OCI-LY3 (cell line): ENCODE data around the gene PLA2G4A.

Source experiments
- EZH2phosphoT487 ChIP-seq: fragments of 200-600 bp; shearing (Covaris generic); IDR thresholded peaks from 2 replicates; pipeline ENCODE4 v1.6.1; 2018; ENCODE audit warnings: antibody characterized with exemption, mixed run types, low read depth
- TF ChIP-seq, protein P1 (sequence below): fragments of 200-600, 300-600 bp; sonication (generic); IDR thresholded peaks from 2 replicates; pipeline ENCODE4 v1.5.1; 2014; ENCODE audit warnings: antibody characterized with exemption, low read length, low read depth

GRCh38 chr1:186953876-186954275, 125.1 kb downstream of the PLA2G4A start:
- no peak for TF ChIP-seq EZH2phosphoT487
- TF ChIP-seq, protein P1, sequence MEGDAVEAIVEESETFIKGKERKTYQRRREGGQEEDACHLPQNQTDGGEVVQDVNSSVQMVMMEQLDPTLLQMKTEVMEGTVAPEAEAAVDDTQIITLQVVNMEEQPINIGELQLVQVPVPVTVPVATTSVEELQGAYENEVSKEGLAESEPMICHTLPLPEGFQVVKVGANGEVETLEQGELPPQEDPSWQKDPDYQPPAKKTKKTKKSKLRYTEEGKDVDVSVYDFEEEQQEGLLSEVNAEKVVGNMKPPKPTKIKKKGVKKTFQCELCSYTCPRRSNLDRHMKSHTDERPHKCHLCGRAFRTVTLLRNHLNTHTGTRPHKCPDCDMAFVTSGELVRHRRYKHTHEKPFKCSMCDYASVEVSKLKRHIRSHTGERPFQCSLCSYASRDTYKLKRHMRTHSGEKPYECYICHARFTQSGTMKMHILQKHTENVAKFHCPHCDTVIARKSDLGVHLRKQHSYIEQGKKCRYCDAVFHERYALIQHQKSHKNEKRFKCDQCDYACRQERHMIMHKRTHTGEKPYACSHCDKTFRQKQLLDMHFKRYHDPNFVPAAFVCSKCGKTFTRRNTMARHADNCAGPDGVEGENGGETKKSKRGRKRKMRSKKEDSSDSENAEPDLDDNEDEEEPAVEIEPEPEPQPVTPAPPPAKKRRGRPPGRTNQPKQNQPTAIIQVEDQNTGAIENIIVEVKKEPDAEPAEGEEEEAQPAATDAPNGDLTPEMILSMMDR, result no peak
